Posterior cingulate gyrus (tissue), 11 donors: ENCODE results near the gene OLIG2.

Experiments used
- DNase-seq, 10 donors: peaks; one replicate each; pipeline versions ENCODE4 v3.0.0 to v3.0.0-alpha.2; 2020 to 2021; ENCODE audit warnings: mixed read lengths in 3 of 10
- intact Hi-C: fragments of 100-400 bp; cut with DNase I; formaldehyde crosslinking; loops from one replicate; pipeline ENCODE4 v1.15.1; 2023

The OLIG2 gene

GRCh38 chr21:33057385-33057940 lies 31.7 kb downstream of the OLIG2 start:
- no peak for DNase-seq
- intact Hi-C loops, result no loop called here

- intact Hi-C loops, result no loop called here
- DNase-seq, result peak in 6 of 10 donors; percentile 32 to 93 (median 62)
These were observed 32.8 kb downstream of the OLIG2 start for GRCh38 chr21:33058527-33058926.

- intact Hi-C loops, result no loop called here
- no peak for DNase-seq
These were observed 33.2 kb downstream of the OLIG2 start for GRCh38 chr21:33058957-33059356.

- intact Hi-C loops, result no loop called here
- DNase-seq, result no peak
These were observed 33.7 kb downstream of the OLIG2 start for GRCh38 chr21:33059380-33059841.

- intact Hi-C loops, result no loop called here
- DNase-seq, result no peak
These were observed 35.5 kb downstream of the OLIG2 start for GRCh38 chr21:33061233-33061632.

DNA sequence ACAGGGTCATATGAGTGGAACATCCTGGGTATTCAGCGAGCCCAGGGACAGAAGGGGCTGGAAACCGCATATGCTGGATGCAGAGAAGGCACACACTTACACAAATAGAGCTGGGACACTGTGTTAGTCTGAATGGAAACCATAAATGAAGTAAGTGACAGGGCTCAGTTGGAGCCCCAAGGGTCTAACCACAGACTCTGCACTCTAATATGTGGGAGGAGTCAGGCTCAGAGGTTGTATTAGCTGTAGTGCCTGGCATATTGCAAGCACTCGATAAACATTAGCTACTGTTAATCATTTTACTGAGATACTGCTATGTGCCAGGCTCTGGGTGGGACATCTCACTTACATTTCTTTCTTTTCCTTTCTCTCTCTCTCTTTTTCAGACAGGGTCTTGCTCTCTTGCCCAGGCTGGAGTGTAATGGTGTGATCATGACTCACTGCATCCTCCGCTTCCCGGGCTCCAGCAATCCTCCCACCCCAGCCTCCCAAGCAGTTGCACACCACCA lies 37.7 kb downstream of the OLIG2 start:
- no peak for DNase-seq
- intact Hi-C loops, result no loop called here

DNA sequence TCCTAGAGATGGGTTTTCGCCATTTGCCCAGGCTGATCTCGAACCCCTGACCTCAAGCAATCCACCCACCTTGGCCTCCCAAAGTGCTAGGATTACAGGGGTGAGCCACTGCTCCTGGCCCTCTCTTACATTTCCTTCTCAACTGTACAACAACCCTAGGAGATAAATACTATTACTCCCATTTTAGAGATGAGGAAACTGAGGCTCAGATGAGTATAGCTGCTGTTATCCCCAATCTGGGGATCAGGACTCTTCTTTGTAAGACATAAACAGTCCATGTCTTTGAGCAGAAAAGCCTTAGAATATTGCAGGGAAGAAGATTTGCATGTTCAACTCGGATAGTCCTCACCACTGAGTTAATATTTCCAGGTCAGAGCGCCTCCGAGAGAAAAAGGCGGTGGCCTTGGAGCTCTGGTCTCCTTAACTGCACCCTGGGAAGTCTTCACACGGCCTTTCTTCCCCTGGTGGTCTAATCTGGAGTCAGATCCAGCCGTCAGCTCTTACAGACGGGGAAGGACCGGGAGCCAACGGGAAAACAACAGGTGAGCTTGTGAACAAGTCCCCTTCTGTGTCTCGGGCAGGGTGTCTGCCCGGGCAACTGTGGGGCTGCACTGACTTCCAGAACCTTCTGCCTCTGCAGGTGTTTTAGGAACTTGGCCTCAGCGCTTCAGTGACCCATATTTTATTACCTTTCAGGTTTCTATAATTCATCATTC lies 38.3 kb downstream of the OLIG2 start:
- peak in 1 of 10 donors; percentile 82 for DNase-seq
- intact Hi-C loops, result no loop called here

DNA sequence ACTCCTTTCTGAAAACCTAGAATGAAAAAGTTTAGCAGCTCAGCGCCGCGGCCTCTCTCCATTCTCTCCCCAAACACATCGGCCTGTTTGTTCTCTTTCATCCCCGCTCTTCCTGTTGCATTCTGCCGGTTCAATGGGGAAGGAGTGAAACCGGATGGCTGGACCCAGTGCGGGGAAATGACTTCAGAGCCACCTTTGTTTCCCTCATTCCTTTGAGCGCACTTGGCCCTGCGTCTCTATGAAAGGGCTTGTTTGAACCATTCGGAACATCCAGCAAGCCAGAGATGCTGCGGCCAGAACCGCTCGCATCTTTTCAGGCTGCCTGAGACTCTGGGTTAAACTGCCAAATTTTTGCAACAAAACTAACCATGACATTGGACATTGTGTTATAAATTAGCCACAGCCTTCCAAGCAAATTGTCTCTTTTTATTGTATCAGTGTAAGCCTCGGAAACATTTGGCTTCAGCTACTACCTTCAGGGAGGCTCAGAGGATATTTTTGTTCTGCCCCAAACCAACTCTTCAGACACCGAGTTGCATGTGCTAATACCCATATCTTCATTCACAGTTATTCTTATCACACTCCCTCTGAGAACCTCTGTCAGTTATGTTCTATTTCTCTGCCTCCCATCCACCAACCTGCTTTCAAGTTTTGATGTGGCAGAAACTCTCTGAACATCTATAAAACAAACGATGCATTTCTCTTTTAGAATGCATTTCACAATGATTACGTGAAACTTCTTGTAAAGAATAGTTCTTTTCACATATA lies 39.1 kb downstream of the OLIG2 start:
- intact Hi-C loops, result no loop called here
- DNase-seq, result peak; percentile 26 to 90 (median 56)

DNA sequence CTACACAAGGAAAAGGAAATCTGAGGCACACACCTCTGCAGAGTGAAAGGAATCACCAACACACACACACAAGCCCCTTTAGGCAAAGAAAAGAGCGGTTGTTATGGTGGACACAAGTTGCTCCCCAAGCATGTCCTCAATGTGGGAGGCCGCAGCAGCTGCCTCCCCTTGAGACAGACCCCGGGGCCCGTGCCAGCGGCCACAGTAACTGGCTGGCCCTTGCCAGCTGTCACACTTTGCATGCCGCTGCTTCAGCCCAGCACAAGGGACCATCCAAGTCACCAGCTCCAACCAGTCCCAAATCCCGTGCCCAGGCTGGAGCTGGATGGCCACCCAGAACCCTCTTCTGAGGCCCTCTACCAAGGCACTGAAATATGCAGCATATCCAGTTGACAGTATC lies 41.3 kb downstream of the OLIG2 start:
- peak in 3 of 10 donors; percentile 48 to 87 (median 84) for DNase-seq
- intact Hi-C loops, result no loop called here

GRCh38 chr21:33067457-33067856 lies 41.7 kb downstream of the OLIG2 start:
- peak in 1 of 10 donors; percentile 66 for DNase-seq
- intact Hi-C loops, result no loop called here

DNA sequence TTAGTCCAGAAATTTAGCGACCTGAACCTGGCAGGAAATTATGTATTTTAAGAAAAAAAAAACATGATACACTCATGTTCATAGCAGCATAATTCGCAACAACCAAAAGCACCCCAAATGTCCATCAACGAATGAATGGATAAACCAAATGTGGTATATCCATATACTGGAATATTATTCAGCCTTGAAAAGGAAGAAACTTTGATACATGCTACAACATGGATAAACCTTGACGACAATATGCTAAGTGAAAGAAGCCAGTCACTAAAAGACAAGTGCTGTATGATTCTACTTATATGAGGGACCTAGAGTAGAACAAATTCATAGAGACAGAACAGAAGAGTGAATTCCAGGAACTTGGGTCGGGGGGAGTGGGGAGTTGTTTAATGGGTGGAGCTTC lies 43.5 kb downstream of the OLIG2 start:
- intact Hi-C loops, result no loop called here
- no peak for DNase-seq

DNA sequence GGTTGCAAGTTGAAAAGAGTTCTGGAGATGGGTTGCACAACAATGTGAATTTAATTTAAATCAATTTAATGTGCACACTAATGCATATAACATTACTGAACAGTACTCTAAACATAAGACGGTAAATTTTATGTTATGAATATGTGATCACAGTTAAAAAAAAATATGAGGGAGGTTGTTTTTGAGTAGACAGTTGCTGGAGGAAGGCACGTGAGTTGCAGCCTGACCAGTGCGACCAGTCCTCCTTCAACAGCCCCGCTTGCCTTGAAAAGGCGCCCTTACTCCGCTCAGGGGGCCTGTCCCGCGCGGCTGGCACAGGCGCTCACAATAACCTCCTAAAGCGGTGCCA lies 43.9 kb downstream of the OLIG2 start:
- no peak for DNase-seq
- intact Hi-C loops, result no loop called here

DNA sequence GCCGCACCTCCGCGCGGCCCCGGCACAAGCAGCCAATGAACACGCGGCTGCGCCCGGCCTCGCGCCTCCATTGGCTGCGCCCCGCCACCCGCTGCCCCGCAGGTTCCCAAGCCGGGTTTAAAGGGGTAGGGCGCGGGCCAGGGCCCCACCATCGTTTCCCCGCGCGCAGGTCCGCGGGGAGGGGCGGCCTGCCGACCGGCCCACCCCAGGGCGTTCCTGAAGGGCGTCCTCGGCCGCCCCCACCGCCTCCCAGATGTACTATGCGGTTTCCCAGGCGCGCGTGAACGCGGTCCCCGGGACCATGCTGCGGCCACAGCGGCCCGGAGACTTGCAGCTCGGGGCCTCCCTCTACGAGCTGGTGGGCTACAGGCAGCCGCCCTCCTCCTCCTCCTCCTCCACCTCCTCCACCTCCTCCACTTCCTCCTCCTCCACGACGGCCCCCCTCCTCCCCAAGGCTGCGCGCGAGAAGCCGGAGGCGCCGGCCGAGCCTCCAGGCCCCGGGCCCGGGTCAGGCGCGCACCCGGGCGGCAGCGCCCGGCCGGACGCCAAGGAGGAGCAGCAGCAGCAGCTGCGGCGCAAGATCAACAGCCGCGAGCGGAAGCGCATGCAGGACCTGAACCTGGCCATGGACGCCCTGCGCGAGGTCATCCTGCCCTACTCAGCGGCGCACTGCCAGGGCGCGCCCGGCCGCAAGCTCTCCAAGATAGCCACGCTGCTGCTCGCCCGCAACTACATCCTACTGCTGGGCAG lies 44.4 kb downstream of the OLIG2 start, which contains the start of gene OLIG1:
TSS of gene OLIG1 (plus strand) at position 148 of the 750 bp plus-strand sequence. CDS start at position 254, 106 bp downstream.
- intact Hi-C loops, result loop anchor here (1.0 to 2.0 kb wide), 2 partner anchors 45 to 47 kb away; partner anchors contain the start of gene OLIG2
- DNase-seq, result peak; percentile 66 to 97 (median 76)

DNA sequence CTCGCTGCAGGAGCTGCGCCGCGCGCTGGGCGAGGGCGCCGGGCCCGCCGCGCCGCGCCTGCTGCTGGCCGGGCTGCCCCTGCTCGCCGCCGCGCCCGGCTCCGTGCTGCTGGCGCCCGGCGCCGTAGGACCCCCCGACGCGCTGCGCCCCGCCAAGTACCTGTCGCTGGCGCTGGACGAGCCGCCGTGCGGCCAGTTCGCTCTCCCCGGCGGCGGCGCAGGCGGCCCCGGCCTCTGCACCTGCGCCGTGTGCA lies 44.9 kb downstream of the OLIG2 start:
- intact Hi-C loops, result loop anchor here (1.0 to 2.0 kb wide), 2 partner anchors 45 to 46 kb away; partner anchors contain the start of gene OLIG2
- no peak for DNase-seq

DNA sequence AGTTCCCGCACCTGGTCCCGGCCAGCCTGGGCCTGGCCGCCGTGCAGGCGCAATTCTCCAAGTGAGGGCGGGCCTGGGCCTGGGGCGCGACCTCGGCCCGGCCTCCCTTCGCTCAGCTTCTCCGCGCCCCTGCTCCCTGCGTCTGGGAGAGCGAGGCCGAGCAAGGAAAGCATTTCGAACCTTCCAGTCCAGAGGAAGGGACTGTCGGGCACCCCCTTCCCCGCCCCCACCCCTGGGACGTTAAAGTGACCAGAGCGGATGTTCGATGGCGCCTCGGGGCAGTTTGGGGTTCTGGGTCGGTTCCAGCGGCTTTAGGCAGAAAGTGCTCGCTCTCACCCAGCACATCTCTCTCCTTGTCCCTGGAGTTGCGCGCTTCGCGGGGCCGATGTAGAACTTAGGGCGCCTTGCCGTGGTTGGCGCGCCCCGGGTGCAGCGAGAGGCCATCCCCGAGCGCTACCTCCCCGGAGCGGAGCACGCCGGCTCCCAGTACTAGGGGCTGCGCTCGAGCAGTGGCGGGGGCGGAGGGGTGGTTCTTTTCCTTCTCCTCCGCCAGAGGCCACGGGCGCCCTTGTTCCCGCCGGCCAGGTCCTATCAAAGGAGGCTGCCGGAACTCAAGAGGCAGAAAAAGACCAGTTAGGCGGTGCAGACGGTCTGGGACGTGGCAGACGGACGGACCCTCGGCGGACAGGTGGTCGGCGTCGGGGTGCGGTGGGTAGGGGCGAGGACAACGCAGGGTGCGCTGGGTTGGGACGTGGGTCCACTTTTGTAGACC lies 45.4 kb downstream of the OLIG2 start:
- intact Hi-C loops, result loop anchor here (1.0 to 2.0 kb wide), 2 partner anchors 46 kb away; partner anchors contain the start of gene OLIG2
- DNase-seq, result peak in 3 of 10 donors; percentile 36 to 89 (median 65)

- intact Hi-C loops, result loop anchor here (2.0 kb wide), 1 partner anchor 45 kb away; no protein-coding TSS in a partner anchor
- DNase-seq, result peak in 1 of 10 donors; percentile 53
These were observed 46.1 kb downstream of the OLIG2 start for GRCh38 chr21:33071770-33072306.

DNA sequence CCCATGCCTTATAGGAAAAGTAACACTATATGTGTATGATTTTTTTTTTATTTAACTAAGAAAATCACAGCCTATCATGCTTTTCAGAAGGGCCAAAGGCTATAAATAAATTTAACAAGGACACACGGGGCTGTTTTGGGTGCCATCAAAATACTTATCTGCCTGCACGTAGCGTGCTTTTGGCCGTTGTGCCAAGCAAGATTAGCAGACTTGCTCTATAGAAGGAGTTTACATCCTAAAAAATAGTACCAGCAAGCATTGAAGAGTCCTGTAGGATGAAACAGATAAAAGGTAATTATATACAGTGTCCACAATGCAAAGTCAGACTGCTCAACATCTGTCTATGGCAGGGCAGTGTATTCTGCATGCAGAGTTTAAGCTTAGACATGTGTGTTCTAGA lies 47.9 kb downstream of the OLIG2 start:
- intact Hi-C loops, result no loop called here
- no peak for DNase-seq

DNA sequence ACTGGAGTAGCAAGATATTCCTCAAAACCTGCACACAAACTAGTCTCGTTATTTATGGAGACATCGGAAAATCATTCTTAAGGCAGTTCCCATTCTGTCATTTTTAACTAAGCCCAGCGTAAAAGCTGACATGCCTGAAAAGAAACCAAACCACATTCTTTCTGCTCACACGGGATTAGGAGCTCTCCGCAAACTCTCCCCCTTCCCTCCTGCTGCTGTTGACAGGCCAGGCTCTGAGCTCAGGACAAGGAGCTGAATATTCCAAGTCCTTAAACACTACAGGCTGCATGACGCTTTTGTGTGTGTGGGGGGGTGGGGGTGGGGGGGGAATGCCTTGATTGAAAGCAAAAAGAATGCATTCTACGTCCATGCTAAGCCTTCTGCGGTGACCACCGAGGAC lies 49.4 kb downstream of the OLIG2 start:
- intact Hi-C loops, result no loop called here
- no peak for DNase-seq

- DNase-seq, result no peak
- intact Hi-C loops, result no loop called here
These were observed 50.0 kb downstream of the OLIG2 start for GRCh38 chr21:33075596-33076195.
